ENCODE data around the gene CREBBP.

The CREBBP gene

GRCh38 chr16:3832668-3833067 lies 47.8 kb downstream of the CREBBP start:
- H3K27ac ChIP-seq: no peak overlapping the region
- TF ChIP-seq ZFX (IDR thresholded peaks at IDR 0.05; ENCODE audit: borderline replicate concordance): no peak
- TF ChIP-seq CTCF (IDR thresholded peaks at IDR 0.05): no peak

- TF ChIP-seq CTCF (IDR thresholded peaks at IDR 0.05): no peak
- TF ChIP-seq ZFX (IDR thresholded peaks at IDR 0.05; ENCODE audit: borderline replicate concordance): no peak
- H3K27ac ChIP-seq: no peak overlapping the region
Observed at GRCh38 chr16:3830625-3831254, 49.8 kb downstream of the CREBBP start.

GRCh38 chr16:3829631-3830536 lies 50.6 kb downstream of the CREBBP start:
- TF ChIP-seq CTCF (IDR thresholded peaks at IDR 0.05): no peak
- TF ChIP-seq ZFX (IDR thresholded peaks at IDR 0.05; ENCODE audit: borderline replicate concordance): no peak
- no peak overlapping the region for H3K27ac ChIP-seq

GRCh38 chr16:3825940-3826339 lies 54.6 kb downstream of the CREBBP start:
- no peak for TF ChIP-seq ZFX (IDR thresholded peaks at IDR 0.05; ENCODE audit: borderline replicate concordance)
- TF ChIP-seq CTCF (IDR thresholded peaks at IDR 0.05): no peak
- no peak overlapping the region for H3K27ac ChIP-seq

GRCh38 chr16:3825103-3825502 lies 55.4 kb downstream of the CREBBP start:
- TF ChIP-seq CTCF (IDR thresholded peaks at IDR 0.05) (no peak), ZFX (IDR thresholded peaks at IDR 0.05; ENCODE audit: borderline replicate concordance) (no peak)
- no peak overlapping the region for H3K27ac ChIP-seq

- TF ChIP-seq CTCF (IDR thresholded peaks at IDR 0.05) (no peak), ZFX (IDR thresholded peaks at IDR 0.05; ENCODE audit: borderline replicate concordance) (no peak)
- no peak overlapping the region for H3K27ac ChIP-seq
Observed at GRCh38 chr16:3824121-3824795, 56.3 kb downstream of the CREBBP start.
